MM.1S (cell line): ENCODE data around the gene TFEC.

ENCODE experiments used
- DNase-seq: peaks from one replicate; pipeline ENCODE4 v3.0.0-alpha.2; 2015
- H2AFZ ChIP-seq: fragments of 300-600 bp; sonication (generic); 2 replicates; pipeline ENCODE4 v1.6.0; 2016; ENCODE audit warnings: antibody characterized with exemption, low read length
- H3F3A ChIP-seq: fragments of 300-600 bp; sonication (generic); 2 replicates; pipeline ENCODE4 v1.6.1; 2016; ENCODE audit warnings: mild to moderate bottlenecking, antibody characterized with exemption, low read length, moderate library complexity, mixed read lengths; ENCODE audit not compliant: insufficient read depth
- H3K27ac ChIP-seq: fragments of 300-600 bp; sonication (generic); 2 replicates; pipeline ENCODE4 v1.5.1; 2016; ENCODE audit warnings: mild to moderate bottlenecking, low read length
- H3K27me3 ChIP-seq: fragments of 300-600 bp; sonication (generic); replicated peaks from 2 replicates; pipeline ENCODE4 v1.6.0; 2016; ENCODE audit warnings: low read length; ENCODE audit not compliant: insufficient read depth
- H3K36me3 ChIP-seq: fragments of 300-600 bp; sonication (generic); replicated peaks from 2 replicates; pipeline ENCODE4 v1.6.1; 2016; ENCODE audit warnings: mild to moderate bottlenecking, low read length, mixed read lengths; ENCODE audit not compliant: insufficient read depth
- H3K4me1 ChIP-seq: fragments of 300-600 bp; sonication (generic); 2 replicates; pipeline ENCODE4 v1.6.1; 2016; ENCODE audit warnings: low read length, mixed read lengths
- H3K4me2 ChIP-seq: fragments of 300-600 bp; sonication (generic); 2 replicates; pipeline ENCODE4 v1.6.0; 2016; ENCODE audit warnings: low read depth, low read length
- H3K4me3 ChIP-seq: fragments of 300-600 bp; sonication (generic); 2 replicates; pipeline ENCODE4 v1.5.1; 2016; ENCODE audit warnings: low read length, mixed read lengths
- H3K79me2 ChIP-seq: fragments of 300-600 bp; sonication (generic); 2 replicates; pipeline ENCODE4 v1.6.1; 2016; ENCODE audit warnings: mixed run types, low read length, mixed read lengths
- H3K9ac ChIP-seq: fragments of 300-600 bp; sonication (generic); 2 replicates; pipeline ENCODE4 v1.6.1; 2016; ENCODE audit warnings: low read length, mixed read lengths
- H3K9me2 ChIP-seq: fragments of 300-600 bp; sonication (generic); replicated peaks from 2 replicates; pipeline ENCODE4 v1.6.1; 2016; ENCODE audit warnings: mild to moderate bottlenecking, low read length, mixed read lengths; ENCODE audit not compliant: insufficient read depth
- H3K9me3 ChIP-seq: fragments of 300-600 bp; sonication (generic); replicated peaks from 2 replicates; pipeline ENCODE4 v1.6.1; 2016; ENCODE audit warnings: mild to moderate bottlenecking, low read length, mixed read lengths; ENCODE audit not compliant: insufficient read depth
- H4K20me1 ChIP-seq: fragments of 300-600 bp; sonication (generic); 2 replicates; pipeline ENCODE4 v1.6.1; 2016; ENCODE audit warnings: mild to moderate bottlenecking, low read length, moderate library complexity, mixed read lengths; ENCODE audit not compliant: insufficient read depth
- EZH2 ChIP-seq: fragments of 300-600 bp; sonication (generic); optimal IDR thresholded peaks from 2 replicates; pipeline ENCODE3; 2017; ENCODE audit warnings: low read depth, mild to moderate bottlenecking, antibody characterized with exemption, low read length, mixed read lengths
- EZH2phosphoT487 ChIP-seq: fragments of 300-600 bp; sonication (generic); IDR thresholded peaks from 2 replicates; pipeline ENCODE4 v1.6.1; 2018; ENCODE audit warnings: antibody characterized with exemption, low read length
- TF ChIP-seq, protein P1 (sequence below): fragments of 300-600 bp; sonication (generic); IDR thresholded peaks from 2 replicates; pipeline ENCODE4 v1.5.1; 2016; ENCODE audit warnings: antibody characterized with exemption, low read length, mixed read lengths

The TFEC gene

DNA sequence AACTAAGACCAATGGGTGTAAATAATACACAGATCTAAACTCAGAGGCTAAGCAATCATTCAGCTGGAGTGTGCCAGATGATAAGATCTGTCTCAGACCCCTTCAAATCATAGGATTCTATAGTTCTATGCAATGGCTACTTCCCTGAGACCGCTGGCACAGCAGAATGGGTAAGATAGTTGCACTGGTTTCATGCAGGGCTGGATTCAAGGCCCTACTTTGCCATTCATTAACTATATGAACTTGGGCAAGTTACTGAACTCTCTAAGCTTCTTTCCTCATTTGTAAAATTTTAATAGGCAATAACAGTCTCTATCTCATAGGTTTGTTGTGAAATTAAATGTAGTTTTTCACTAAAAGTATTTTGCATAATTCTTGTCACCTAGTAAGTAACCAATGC, 62.0 kb downstream of the TFEC start:
- H3K4me1 ChIP-seq = no peaks in the 10 kb centered on the region
- no peak overlapping the region for H3K9ac ChIP-seq
- TF ChIP-seq EZH2phosphoT487 (no peak), EZH2 (no peak)
- TF ChIP-seq, protein P1, sequence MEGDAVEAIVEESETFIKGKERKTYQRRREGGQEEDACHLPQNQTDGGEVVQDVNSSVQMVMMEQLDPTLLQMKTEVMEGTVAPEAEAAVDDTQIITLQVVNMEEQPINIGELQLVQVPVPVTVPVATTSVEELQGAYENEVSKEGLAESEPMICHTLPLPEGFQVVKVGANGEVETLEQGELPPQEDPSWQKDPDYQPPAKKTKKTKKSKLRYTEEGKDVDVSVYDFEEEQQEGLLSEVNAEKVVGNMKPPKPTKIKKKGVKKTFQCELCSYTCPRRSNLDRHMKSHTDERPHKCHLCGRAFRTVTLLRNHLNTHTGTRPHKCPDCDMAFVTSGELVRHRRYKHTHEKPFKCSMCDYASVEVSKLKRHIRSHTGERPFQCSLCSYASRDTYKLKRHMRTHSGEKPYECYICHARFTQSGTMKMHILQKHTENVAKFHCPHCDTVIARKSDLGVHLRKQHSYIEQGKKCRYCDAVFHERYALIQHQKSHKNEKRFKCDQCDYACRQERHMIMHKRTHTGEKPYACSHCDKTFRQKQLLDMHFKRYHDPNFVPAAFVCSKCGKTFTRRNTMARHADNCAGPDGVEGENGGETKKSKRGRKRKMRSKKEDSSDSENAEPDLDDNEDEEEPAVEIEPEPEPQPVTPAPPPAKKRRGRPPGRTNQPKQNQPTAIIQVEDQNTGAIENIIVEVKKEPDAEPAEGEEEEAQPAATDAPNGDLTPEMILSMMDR = no peak
- no peaks in the 10 kb centered on the region for H3K27me3 ChIP-seq
- no peak overlapping the region for H3K27ac ChIP-seq
- no peaks in the 10 kb centered on the region for H3K79me2 ChIP-seq
- H2AFZ ChIP-seq = no peak overlapping the region
- DNase-seq = no peak
- no peaks in the 10 kb centered on the region for H3F3A ChIP-seq
- no peak overlapping the region for H3K4me2 ChIP-seq
- no peaks in the 10 kb centered on the region for H3K9me2 ChIP-seq
- no peaks in the 10 kb centered on the region for H3K36me3 ChIP-seq
- no peaks in the 10 kb centered on the region for H3K9me3 ChIP-seq
- H4K20me1 ChIP-seq = no peaks in the 10 kb centered on the region
- no peak overlapping the region for H3K4me3 ChIP-seq

DNA sequence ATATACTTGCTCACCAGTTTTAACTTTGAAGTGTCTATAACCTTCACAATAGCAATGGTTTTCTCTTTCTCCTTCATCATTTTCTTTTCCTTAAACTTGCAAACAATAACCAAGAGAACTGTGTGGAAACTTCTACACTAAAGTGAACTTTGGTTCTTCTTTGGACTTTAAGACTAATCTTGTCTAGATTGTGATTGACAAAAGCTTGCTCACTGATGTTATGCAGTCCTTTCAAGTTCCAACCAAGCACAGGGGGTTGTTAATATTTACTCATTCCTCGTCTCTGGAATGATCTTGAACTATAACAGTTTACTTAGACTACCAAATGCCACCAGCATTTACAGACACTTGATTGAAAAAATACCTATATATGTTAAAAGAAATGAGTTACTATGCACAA, 62.4 kb downstream of the TFEC start:
- Histone ChIP-seq H3K79me2 (no peaks in the 10 kb centered on the region), H3K4me1 (no peaks in the 10 kb centered on the region), H3K27me3 (no peaks in the 10 kb centered on the region), H3K4me2 (no peak overlapping the region), H4K20me1 (no peaks in the 10 kb centered on the region), H3F3A (no peaks in the 10 kb centered on the region), H3K9me3 (no peaks in the 10 kb centered on the region), H3K9me2 (no peaks in the 10 kb centered on the region), H3K27ac (no peak overlapping the region), H3K9ac (no peak overlapping the region), H2AFZ (no peak overlapping the region), H3K4me3 (no peak overlapping the region), H3K36me3 (no peaks in the 10 kb centered on the region)
- TF ChIP-seq, protein P1 = no peak
- TF ChIP-seq EZH2 (no peak), EZH2phosphoT487 (no peak)
- DNase-seq = no peak

DNA sequence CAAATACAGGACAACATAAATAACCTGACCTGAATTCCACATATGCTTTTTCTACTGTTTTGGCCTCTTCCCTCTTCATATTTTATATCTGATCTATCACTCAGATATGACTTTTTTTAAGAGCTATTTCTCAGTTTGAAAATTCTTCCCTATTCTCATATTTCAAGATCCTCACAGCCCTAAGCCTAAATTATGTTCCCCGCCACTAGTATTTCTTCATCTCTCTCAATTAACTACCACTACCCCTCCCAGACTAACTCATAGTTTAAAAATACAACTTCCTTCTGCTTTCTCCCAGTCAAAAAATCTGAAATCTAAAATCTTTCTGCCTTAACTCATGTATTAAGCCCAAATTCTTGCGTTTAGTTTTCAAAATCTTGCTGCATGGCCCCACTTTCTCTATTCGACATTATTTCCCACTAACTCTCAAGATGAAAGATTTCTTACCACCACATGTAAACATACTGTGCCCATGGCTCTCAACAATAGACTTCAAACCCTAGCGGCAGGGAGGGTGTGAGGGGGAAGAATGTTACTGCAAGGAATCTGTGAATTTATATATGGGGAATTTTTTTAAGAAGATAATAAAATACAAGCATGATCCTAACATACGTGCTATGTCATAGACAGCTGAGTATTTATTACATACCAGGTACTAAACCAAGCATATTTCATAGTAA, 64.6 kb downstream of the TFEC start:
- no peaks in the 10 kb centered on the region for H3K4me1 ChIP-seq
- no peaks in the 10 kb centered on the region for H3F3A ChIP-seq
- no peaks in the 10 kb centered on the region for H3K36me3 ChIP-seq
- H3K4me2 ChIP-seq = no peak overlapping the region
- H3K79me2 ChIP-seq = no peaks in the 10 kb centered on the region
- H2AFZ ChIP-seq = no peak overlapping the region
- H3K9me2 ChIP-seq = no peaks in the 10 kb centered on the region
- no peak overlapping the region for H3K9ac ChIP-seq
- H3K27me3 ChIP-seq = no peaks in the 10 kb centered on the region
- no peak overlapping the region for H3K4me3 ChIP-seq
- no peak for DNase-seq
- no peaks in the 10 kb centered on the region for H3K9me3 ChIP-seq
- H3K27ac ChIP-seq = no peak overlapping the region
- TF ChIP-seq, protein P1 = no peak
- no peak for TF ChIP-seq EZH2phosphoT487
- TF ChIP-seq EZH2 = no peak
- no peaks in the 10 kb centered on the region for H4K20me1 ChIP-seq
